H1 (cell line): Measurements from ENCODE around the gene NBAS. TPM values are rescaled to one million over a fixed set of nuclear protein-coding genes. Genes with fewer than 3 reads are reported as not detected.

ENCODE experiments used
- CTCF ChIA-PET: fragments of 300-600 bp; sonication (Branson Sonifier 250); formaldehyde crosslinking; loops from one replicate; lab custom pipeline; 2021; ENCODE audit not compliant: partially characterized antibody; lab: Charles Lee
- POLR2A ChIA-PET: fragments of 300-600 bp; sonication (Branson Sonifier 250); formaldehyde crosslinking; loops from one replicate; lab custom pipeline; 2021; ENCODE audit warnings: inconsistent platforms; ENCODE audit not compliant: partially characterized antibody; lab: Charles Lee
- DNase-seq, 2 experiments: peaks; one replicate each; pipeline versions ENCODE4 v3.0.0 to v3.0.0-alpha.2; 2010 to 2022; ENCODE audit warnings: low spot score in 2 of 2, low read depth in 1 of 2, mixed read lengths in 1 of 2
- FAIRE-seq: peaks from 2 replicates; lab custom pipeline; 2011; peaks lifted over from hg19 to GRCh38; lab: Jason Lieb, UNC
- H2AFZ ChIP-seq: 2 replicates; pipeline ENCODE4 v1.8.1; 2012; ENCODE audit warnings: low read length, inconsistent platforms
- H2AK5ac ChIP-seq: 2 replicates; pipeline ENCODE4 v1.6.1; 2013; ENCODE audit warnings: low read depth, low read length
- H2BK120ac ChIP-seq: replicated peaks from 2 replicates; pipeline ENCODE3; 2013; ENCODE audit warnings: low read depth, low read length, inconsistent platforms
- H2BK12ac ChIP-seq: 2 replicates; pipeline ENCODE4 v1.6.1; 2013; ENCODE audit warnings: low read depth, low read length
- H2BK15ac ChIP-seq: 2 replicates; pipeline ENCODE4 v1.6.1; 2013; ENCODE audit warnings: low read length
- H2BK20ac ChIP-seq: 2 replicates; pipeline ENCODE4 v1.6.1; 2013; ENCODE audit warnings: low read length
- H2BK5ac ChIP-seq: 2 replicates; pipeline ENCODE4 v1.6.1; 2013; ENCODE audit warnings: low read depth, low read length
- H3K14ac ChIP-seq: 2 replicates; pipeline ENCODE4 v1.6.1; 2013; ENCODE audit warnings: inconsistent platforms; ENCODE audit not compliant: insufficient read length
- H3K18ac ChIP-seq: 2 replicates; pipeline ENCODE4 v1.6.1; 2013; ENCODE audit warnings: low read length; ENCODE audit errors: extremely low read depth
- H3K23ac ChIP-seq: 2 replicates; pipeline ENCODE4 v1.6.1; 2013; ENCODE audit warnings: inconsistent platforms; ENCODE audit not compliant: insufficient read length
- H3K23me2 ChIP-seq: 2 replicates; pipeline ENCODE4 v1.6.1; 2013; ENCODE audit warnings: low read depth, low read length
- H3K27ac ChIP-seq: 2 replicates; pipeline ENCODE4 v1.6.1; 2011; ENCODE audit warnings: low read depth, low read length, inconsistent platforms
- H3K27me3 ChIP-seq, 4 experiments: replicated peaks in 1 of 4; 1 replicate in 1 of 4; 2 replicates in 3 of 4; pipeline versions ENCODE4 v1.6.1 to v1.8.1; 2011 to 2013; ENCODE audit warnings: low read length in 3 of 4, mild to moderate bottlenecking in 3 of 4, inconsistent platforms in 2 of 4, mixed read lengths in 2 of 4, moderate library complexity in 1 of 4; ENCODE audit not compliant: control insufficient read depth in 3 of 4, insufficient read depth in 3 of 4; ENCODE audit errors: extremely low read depth in 1 of 4
- H3K36me3 ChIP-seq, 4 experiments: 2 replicates each; pipeline versions ENCODE4 v1.6.1 to v1.8.1; 2011 to 2013; ENCODE audit warnings: mild to moderate bottlenecking in 4 of 4, low read length in 3 of 4, moderate library complexity in 2 of 4, control low read depth in 1 of 4, inconsistent platforms in 1 of 4; ENCODE audit not compliant: insufficient read depth in 4 of 4, control insufficient read depth in 2 of 4
- H3K4ac ChIP-seq: replicated peaks from 2 replicates; pipeline ENCODE3; 2013; ENCODE audit warnings: low read length, low read depth, mixed read lengths, inconsistent platforms; ENCODE audit not compliant: insufficient read length
- H3K4me1 ChIP-seq, 4 experiments: replicated peaks in 1 of 4; 1 replicate in 1 of 4; 2 replicates in 3 of 4; pipeline versions ENCODE4 v1.6.1 to v1.8.1; 2011 to 2013; ENCODE audit warnings: low read length in 3 of 4, inconsistent platforms in 2 of 4, mixed read lengths in 1 of 4; ENCODE audit not compliant: insufficient read depth in 4 of 4, control insufficient read depth in 3 of 4
- H3K4me2 ChIP-seq, 2 experiments: 2 replicates each; pipeline versions ENCODE4 v1.6.1 to v1.8.1; 2011 to 2013; ENCODE audit warnings: low read depth in 2 of 2, low read length in 2 of 2, control low read depth in 1 of 2, inconsistent platforms in 1 of 2, mild to moderate bottlenecking in 1 of 2; ENCODE audit not compliant: insufficient read depth in 1 of 2
- H3K4me3 ChIP-seq, 4 experiments: fragments of 200-600, 300-600 bp in 1 of 4; sonication (generic), shearing (Covaris generic), sonication (Bioruptor Twin) in 1 of 4; 2 replicates each; pipeline versions ENCODE4 v1.5.1 to v1.8.1; 2011 to 2016; ENCODE audit warnings: low read length in 4 of 4, low read depth in 3 of 4, control low read depth in 2 of 4, inconsistent platforms in 2 of 4, mild to moderate bottlenecking in 2 of 4, mixed read lengths in 1 of 4, moderate library complexity in 1 of 4; ENCODE audit not compliant: insufficient read depth in 2 of 4; ENCODE audit errors: extremely low read depth in 1 of 4
- H3K56ac ChIP-seq: replicated peaks from 2 replicates; pipeline ENCODE3; 2013; ENCODE audit warnings: low read depth, mild to moderate bottlenecking, mixed read lengths, low read length, inconsistent platforms; ENCODE audit not compliant: insufficient read length
- H3K79me1 ChIP-seq: 2 replicates; pipeline ENCODE4 v1.6.1; 2013; ENCODE audit warnings: low read depth, low read length, control low read depth
- H3K79me2 ChIP-seq, 2 experiments: 2 replicates each; pipeline versions ENCODE4 v1.6.1 to v1.8.1; 2012 to 2013; ENCODE audit warnings: low read length in 2 of 2, mild to moderate bottlenecking in 2 of 2, inconsistent platforms in 1 of 2; ENCODE audit not compliant: insufficient read depth in 2 of 2, control insufficient read depth in 1 of 2
- H3K9ac ChIP-seq, 4 experiments: replicated peaks in 1 of 4; 1 replicate in 1 of 4; 2 replicates in 3 of 4; pipeline versions ENCODE4 v1.6.1 to v1.8.1; 2011 to 2013; ENCODE audit warnings: low read depth in 3 of 4, low read length in 3 of 4, control low read depth in 2 of 4, mild to moderate bottlenecking in 2 of 4, moderate library complexity in 2 of 4, inconsistent platforms in 1 of 4; ENCODE audit errors: extremely low read depth in 1 of 4
- H3K9me3 ChIP-seq, 2 experiments: 2 replicates each; pipeline versions ENCODE4 v1.6.1 to v1.8.1; 2012 to 2013; ENCODE audit warnings: mild to moderate bottlenecking in 2 of 2, moderate library complexity in 2 of 2, control low read depth in 1 of 2, inconsistent platforms in 1 of 2, low read depth in 1 of 2, low read length in 1 of 2, mixed read lengths in 1 of 2; ENCODE audit not compliant: insufficient read depth in 2 of 2
- H4K20me1 ChIP-seq, 2 experiments: replicated peaks in 1 of 2; 2 replicates each; pipeline versions ENCODE3 to v1.8.1; 2011 to 2013; ENCODE audit warnings: inconsistent platforms in 2 of 2, low read length in 2 of 2, mild to moderate bottlenecking in 1 of 2; ENCODE audit not compliant: insufficient read depth in 2 of 2, control insufficient read depth in 1 of 2
- H4K5ac ChIP-seq: 2 replicates; pipeline ENCODE4 v1.6.1; 2013; ENCODE audit warnings: low read length, low read depth, mixed read lengths, inconsistent platforms; ENCODE audit not compliant: insufficient read length
- H4K8ac ChIP-seq: 2 replicates; pipeline ENCODE4 v1.8.0; 2013; ENCODE audit warnings: mild to moderate bottlenecking, moderate library complexity, low read length, inconsistent platforms; ENCODE audit not compliant: insufficient read depth; ENCODE audit errors: extremely low read depth
- H4K91ac ChIP-seq: replicated peaks from 2 replicates; pipeline ENCODE3; 2013; ENCODE audit warnings: low read length, mixed read lengths, inconsistent platforms; ENCODE audit not compliant: insufficient read length
- MAX ChIP-seq: IDR thresholded peaks from 2 replicates; pipeline ENCODE4 v1.6.1; 2012; ENCODE audit warnings: inconsistent platforms
- SRF ChIP-seq: IDR thresholded peaks from 2 replicates; pipeline ENCODE4 v1.6.1; 2011; ENCODE audit warnings: mild to moderate bottlenecking, low read depth, low read length, moderate library complexity
- TAF7 ChIP-seq: optimal IDR thresholded peaks from 2 replicates; pipeline ENCODE3; 2011; ENCODE audit warnings: low read depth, mild to moderate bottlenecking, inconsistent platforms, low read length, moderate library complexity, borderline replicate concordance
- WGBS, 2 experiments: shearing (Covaris generic) in 1 of 2; methylation state at CpG; one replicate each; pipeline versions ENCODE4 v1.1.6 to v1.1.7; 2013 to 2015; ENCODE audit warnings: low lambda C conversion rate in 2 of 2, mixed read lengths in 2 of 2, inconsistent platforms in 1 of 2, low coverage in 1 of 2, missing lambda C conversion rate in 1 of 2; ENCODE audit not compliant: insufficient replicate concordance in 2 of 2, insufficient coverage in 1 of 2, insufficient read length in 1 of 2; ENCODE audit errors: extremely low coverage in 1 of 2, missing lambda C conversion rate in 1 of 2; 5-methylcytosine and 5-hydroxymethylcytosine counted together
- polyA plus RNA-seq, 7 experiments: library from polyadenylated mRNA; depleted of rRNA in 3 of 7; stranded (reverse) in 5 of 7; unstranded in 2 of 7; fragments of >200 nt in 5 of 7; fragments of 200-250 nt in 2 of 7; gene quantifications; 1 replicate in 5 of 7; 2 replicates in 1 of 7; 4 replicates in 1 of 7; pipeline versions ENCODE4 v1.2.1 to v1.2.3, GENCODE V29; 2011 to 2013; ENCODE audit warnings: missing spikeins in 2 of 7, mixed read lengths in 2 of 7
- total RNA-seq: library from RNA; stranded (reverse); fragmentation: NEBNext Ultra II Directional; extraction: Animal tissue kit (Norgen Biotek cat#: 25700); gene quantifications from 2 replicates; pipeline ENCODE4 v1.2.1, GENCODE V29; 2021

NBAS gene
- total and polyA plus RNA-seq, 2 of the 8 experiments (the other 6 are each of a cell fraction or from before 2014, with no cell fraction given) = 19.6 to 34.8 TPM

GRCh38 chr2:15566912-15567311 lies 5.8 kb upstream of the NBAS start:
- CTCF ChIA-PET = interaction anchor here (5.9 kb wide), 1 partner anchor 11 kb away, joined by 42 read pairs; no protein-coding TSS in a partner anchor
- 81% methylated on average over 6 of the region's 6 CpGs; no CpG with 5 or more reads in 1 of the 2 experiments for WGBS, 2 experiments
- no peak overlapping the region for H4K5ac ChIP-seq
- no peak overlapping the region for H2BK15ac ChIP-seq
- no peak overlapping the region for H3K23ac ChIP-seq
- H2AK5ac ChIP-seq = no peak overlapping the region
- H3K4ac ChIP-seq = no peak overlapping the region
- FAIRE-seq (no peak), DNase-seq (no peak)
- H2AFZ ChIP-seq = no peak overlapping the region
- no peak overlapping the region for H4K91ac ChIP-seq
- H3K56ac ChIP-seq = no peak overlapping the region
- no peak overlapping the region for H3K14ac ChIP-seq
- no peaks in the 10 kb centered on the region; the same call in 1 of the 2 replicates for H3K23me2 ChIP-seq
- H3K4me3 ChIP-seq = no peak overlapping the region
- H3K4me2 ChIP-seq = no peak overlapping the region
- no peak overlapping the region for H4K8ac ChIP-seq
- H2BK120ac ChIP-seq = no peak overlapping the region
- no peaks in the 10 kb centered on the region for H3K79me2 ChIP-seq
- no peak overlapping the region for H3K18ac ChIP-seq
- TF ChIP-seq TAF7 (no peak), MAX (no peak), SRF (no peak)
- H4K20me1 ChIP-seq = no peaks in the 10 kb centered on the region
- no peak overlapping the region for H3K9ac ChIP-seq
- no peaks in the 10 kb centered on the region for H3K79me1 ChIP-seq
- H3K9me3 ChIP-seq = no peaks in the 10 kb centered on the region
- no peak overlapping the region for H2BK12ac ChIP-seq
- no peak overlapping the region for H2BK20ac ChIP-seq
- H3K27me3 ChIP-seq = no peaks in the 10 kb centered on the region
- no peak overlapping the region for H3K27ac ChIP-seq
- no peaks in the 10 kb centered on the region for H3K4me1 ChIP-seq
- H3K36me3 ChIP-seq = no peaks in the 10 kb centered on the region
- POLR2A ChIA-PET = no interaction called here
- no peak overlapping the region for H2BK5ac ChIP-seq
